Activated gamma-delta T cell treated with Interleukin-2 at 50 U/mL for 16 hours (primary cell): ENCODE measurements around the gene LGALS4.
"Not testable (repeated sequence)": the region's sequence is repeated elsewhere in the genome, so short reads cannot be mapped to it uniquely, and the experiment has no call there.

ENCODE experiments used
- DNase-seq: peaks from one replicate; pipeline ENCODE4 v3.0.0-alpha.2; 2020

LGALS4 gene

GRCh38 chr19:38817081-38817480 lies 4.3 kb upstream of the LGALS4 start:
- no peak for DNase-seq

GRCh38 chr19:38816131-38816750 lies 3.5 kb upstream of the LGALS4 start:
- no peak for DNase-seq

DNA sequence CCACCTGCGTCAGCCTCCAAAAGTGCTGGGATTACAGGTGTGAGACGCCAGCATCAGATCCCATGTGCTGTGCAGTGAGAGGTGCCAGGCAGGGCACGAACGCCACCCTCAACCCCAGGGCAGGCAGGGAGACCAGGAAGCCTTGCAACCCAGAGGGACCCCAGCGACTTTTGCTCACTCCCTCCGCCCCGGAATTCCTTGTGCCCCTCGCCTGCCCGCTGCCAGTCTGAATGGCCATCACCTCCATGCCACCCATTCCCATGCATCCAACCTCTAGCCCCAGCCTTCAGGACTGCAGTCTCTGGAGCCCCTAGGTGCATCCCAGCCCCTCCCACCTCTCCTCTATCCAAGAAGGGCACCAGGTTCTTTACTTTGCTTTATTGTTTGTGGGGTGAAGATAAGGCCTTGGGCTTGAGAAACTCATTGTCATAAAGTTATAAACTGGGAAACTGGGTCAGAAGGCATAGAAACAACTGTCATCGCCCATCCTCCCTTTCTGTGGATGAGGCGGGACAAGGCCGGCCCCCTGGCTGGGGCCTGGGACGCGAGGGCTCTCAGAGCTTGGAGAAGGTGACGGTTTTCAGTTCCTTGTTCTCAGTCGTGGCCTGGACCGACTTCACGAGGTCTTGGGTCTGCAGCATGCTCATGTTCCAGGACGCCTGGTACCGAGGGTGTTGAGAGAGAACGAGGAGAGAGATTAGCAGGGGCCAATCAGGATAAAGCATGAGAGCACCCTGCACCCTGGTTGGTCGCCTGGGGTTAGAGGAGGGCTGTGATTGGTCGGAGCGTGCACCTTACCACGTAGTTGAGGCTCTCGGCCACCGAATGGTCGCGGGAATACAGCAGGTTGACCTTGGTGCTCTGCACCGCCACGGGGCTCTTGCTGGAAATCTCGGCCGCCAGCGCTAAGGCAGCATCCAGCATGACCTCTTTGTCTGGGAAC lies 2.6 kb upstream of the LGALS4 start:
- no peak for DNase-seq

DNA sequence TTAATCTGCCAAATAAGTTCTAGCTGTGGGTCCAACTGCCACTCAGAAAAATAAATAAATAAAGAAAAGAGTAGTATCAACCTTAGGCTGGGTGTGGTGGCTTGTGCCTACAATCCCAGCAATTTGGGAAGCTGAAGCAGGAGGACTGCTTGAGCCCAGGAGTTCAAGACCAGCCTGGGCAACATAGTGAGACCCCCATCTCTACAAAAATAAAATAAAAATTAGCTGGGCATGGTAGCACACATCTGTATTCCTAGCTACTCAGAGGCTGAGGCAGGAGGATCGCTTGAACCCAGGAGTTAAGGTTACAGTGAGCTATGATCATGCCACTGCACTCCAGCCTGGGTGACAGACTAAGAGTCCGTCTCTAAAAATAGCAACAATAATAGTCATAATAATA lies 1.2 kb upstream of the LGALS4 start:
- DNase-seq, result not testable (repeated sequence)

DNA sequence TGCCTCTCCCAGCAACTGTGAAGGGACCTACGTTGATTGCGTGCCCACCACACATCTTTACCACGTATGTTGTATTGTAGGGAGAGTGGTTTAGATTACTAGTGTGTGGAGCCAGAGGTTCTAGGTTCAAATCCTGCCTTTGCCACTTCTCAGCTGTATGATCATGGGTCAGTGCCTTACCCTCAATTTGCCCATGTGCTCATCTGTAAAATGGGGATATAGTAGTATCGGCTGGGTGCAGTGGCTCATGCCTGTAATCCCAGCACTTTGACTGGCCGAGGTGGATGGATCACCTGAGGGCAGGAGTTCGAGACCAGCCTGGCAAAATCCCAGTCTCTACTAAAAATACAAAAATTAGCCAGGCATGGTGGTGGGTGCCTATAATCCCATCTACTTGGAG lies 578 bp upstream of the LGALS4 start:
- no peak for DNase-seq

DNA sequence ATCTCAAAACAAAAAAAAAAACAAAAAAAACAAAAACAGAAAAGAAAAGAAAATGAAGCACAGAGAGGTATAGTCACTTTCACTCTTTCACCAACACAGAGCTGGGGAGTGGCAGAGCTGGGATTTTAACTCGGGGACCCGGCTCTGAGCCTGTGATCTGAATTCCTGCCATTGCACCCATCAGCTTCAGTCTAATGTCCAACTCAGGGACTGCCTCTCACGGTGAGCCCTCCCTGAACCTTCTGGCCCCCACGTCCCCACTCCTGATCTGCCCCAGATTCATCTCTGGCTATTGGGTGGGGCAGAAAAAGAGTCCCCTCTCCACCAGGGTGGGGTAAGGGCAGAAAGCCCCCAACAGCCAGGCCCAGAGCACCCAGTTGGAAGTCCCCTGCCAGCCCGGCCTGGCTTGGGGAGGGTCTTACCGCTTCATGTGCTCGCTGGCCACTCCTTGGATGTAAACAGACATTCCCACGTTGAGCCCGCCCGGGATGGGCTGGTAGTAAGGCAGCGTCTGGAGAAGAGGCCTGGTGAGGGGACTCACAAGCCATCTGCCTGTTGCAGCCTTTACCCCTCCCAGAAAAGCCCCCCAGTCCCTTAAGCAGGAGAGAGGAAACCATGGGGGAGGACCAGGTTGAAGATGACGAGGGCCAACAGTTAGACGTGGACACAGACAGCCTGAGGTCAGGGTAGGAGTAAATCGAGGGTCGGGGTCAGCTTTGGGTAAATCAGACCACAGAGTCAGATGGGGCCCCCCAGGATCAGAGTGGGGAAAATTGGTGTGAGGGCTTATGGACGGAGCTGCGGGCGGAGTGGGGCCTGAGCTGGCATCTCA lies 520 bp downstream of the LGALS4 start:
- no peak for DNase-seq

DNA sequence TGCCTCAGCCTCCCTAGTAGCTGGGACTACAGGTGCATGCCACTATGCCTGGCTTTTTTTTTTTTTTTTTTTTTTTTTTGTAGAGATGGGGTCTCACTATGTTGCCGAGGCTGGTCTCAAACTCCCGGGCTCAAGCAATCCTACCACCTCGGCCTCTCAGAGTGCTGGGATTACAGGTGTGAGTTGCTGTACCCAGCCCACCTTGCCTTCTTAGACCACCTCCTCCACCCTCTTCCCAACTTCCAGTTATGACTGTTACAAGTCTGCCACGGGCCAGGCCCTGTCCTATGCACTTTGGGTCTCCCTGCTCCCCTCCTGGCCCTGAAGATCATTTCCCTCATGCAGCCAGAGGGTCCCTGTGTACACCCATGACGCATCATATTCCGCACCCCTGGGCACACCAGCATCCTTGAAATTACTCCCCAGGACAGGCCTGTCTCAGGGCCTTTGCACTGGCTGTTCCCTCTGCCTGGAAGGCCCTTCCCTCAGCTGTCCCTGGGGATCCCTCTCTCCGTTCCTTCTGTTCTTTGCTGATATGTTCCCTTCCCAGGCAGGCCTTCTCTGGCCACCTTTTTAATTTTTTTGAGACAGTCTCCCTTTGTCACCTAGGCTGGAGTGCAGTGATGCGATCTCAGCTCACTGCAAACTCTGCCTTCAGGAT lies 3.0 kb downstream of the LGALS4 start:
- DNase-seq, result no peak

- no peak for DNase-seq
Measured at GRCh38 chr19:38808741-38809140, 4.0 kb downstream of the LGALS4 start.

DNA sequence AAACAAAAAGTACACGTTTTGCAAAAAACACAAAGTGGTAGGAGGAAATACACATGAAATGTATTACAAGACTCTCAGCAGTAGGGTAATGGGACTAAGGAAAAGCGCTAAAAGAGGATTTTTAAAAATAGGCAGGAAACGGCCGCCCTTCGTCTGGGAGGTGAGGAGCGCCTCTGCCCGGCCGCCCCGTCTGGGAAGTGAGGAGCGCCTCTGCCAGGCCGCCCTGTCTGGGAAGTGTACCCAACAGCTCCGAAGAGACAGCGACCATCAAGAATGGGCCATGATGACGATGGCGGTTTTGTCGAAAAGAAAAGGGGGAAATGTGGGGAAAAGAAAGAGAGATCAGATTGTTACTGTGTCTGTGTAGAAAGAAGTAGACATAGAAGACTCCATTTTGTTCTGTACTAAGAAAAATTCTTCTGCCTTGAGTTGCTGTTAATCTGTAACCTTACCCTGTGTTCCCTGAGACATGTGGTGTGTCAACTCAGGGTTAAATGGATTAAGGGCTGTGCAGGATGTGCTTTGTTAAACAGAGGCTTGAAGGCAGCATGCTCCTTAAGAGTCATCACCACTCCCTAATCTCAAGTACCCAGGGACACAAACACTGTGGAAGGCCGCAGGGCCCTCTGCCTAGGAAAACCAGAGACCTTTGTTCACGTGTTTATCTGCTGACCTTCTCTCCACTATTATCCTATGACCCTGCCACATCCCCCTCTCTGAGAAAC lies 5.2 kb downstream of the LGALS4 start:
- DNase-seq, result not testable (repeated sequence)

DNA sequence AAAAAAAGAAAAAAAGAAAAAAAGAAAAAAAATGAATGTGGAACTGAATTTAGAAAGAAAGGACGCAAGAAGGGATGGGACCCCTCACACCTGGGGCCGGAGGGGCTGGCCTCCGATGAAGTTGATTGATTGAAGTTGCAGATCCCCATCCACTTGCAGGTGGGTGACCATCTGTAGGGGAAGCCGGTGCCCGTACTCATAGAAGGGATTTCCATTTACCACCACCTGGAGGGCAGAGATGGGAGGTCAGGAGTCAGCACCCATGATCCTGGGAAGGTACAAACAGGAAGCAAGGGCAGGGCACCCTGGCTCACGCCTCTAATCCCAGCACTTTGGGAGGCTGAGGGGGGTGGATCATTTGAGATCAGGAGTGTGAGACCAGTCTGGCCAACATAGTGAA lies 6.4 kb downstream of the LGALS4 start:
- DNase-seq, result no peak

DNA sequence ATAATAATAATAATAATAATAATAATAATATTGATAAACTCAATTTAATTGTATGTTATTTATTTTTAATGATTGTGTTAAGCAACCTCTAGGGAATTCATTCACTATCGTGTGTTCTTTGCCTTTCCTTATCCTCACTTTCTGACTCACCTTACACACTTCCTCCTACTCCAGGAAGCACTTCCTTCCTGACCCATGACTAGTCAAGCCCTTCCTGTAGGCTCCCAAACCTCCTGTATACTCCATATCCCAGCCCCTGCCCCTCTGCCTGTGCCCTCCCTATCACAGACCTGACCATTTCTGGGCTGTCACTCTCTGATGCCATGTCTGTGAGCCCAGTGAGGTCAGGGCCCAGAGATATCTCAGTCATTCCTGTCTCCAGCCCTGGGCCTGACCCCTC lies 7.6 kb downstream of the LGALS4 start:
- DNase-seq, result no peak

GRCh38 chr19:38803543-38803942 lies 9.2 kb downstream of the LGALS4 start:
- DNase-seq, result no peak

DNA sequence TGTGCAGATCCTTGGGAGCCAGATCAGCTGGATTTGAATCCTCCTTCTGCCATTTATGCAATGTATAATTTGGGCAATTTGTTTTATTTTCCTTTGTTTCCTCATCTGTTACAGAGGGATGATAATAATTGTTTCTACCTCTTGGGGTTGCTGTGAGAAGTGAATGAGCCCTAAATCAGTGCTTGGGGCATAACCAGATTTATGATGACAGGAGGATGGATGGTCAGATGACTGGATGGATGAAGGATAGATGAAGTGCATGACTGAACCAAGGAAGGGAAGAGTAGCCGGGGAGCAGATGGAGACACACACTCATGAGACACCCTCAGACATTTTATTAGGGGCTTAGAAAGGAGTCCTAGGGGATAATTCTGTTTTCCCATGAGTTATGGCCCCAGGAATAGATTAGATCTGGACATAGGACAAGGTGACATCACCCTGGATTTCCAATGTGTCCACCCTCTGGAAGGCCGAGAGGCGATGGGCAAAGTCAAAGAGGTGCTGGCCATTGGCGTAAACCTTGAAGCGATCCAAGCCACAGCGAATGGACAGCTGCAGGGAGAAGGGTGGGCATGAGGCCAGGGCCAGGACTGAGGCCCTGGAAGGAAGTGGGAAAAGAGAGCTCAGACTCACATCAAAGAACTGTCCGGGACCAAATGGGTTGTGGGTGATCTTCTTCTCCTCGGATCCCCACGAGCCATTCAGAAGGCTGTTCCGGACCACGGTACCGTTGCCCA lies 11.2 kb downstream of the LGALS4 start:
- no peak for DNase-seq

- no peak for DNase-seq
Measured at GRCh38 chr19:38800577-38801347, 12.0 kb downstream of the LGALS4 start.

- DNase-seq, result no peak
Measured at GRCh38 chr19:38799104-38799503, 13.6 kb downstream of the LGALS4 start.

GRCh38 chr19:38797781-38798180 lies 15.0 kb downstream of the LGALS4 start:
- not testable (repeated sequence) for DNase-seq

DNA sequence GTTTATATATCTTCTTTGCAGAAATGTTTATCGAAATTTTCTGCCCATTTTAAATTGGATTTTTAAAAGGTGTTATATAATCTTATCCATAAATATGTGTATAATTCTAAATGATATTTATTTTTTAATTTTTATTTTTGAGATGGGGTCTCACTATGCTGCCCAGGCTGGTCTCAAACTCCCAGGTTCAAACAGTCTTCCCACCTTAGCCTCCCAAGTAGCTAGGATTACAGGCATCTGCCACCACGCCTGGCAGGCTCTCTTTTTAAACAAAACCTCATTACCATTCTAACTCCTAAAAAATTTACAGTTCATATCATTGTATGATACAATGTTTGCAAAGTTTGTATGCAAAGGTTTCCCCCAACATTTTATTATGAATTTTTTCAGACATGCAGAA lies 16.6 kb downstream of the LGALS4 start:
- no peak for DNase-seq

GRCh38 chr19:38795549-38795948 lies 17.2 kb downstream of the LGALS4 start:
- no peak for DNase-seq

DNA sequence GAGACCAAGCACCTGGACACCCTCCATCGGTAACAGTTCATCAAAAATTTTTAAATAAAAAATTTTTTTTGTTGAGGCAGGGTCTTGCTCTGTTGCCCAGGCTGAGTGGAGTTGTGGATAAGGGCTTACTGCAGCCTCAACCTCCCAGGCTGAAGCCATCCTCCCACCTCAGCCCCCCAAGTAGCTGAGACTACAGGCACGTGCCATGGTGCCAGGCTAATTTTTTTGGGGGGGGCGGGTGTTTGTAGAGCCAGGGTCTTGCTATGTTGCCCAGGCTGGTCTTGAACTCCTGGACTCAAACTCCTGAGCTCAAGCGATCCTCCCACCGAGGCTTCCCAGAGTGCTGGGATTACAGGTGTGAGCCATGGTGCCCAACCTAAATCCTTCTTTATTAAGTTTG lies 19.1 kb downstream of the LGALS4 start:
- no peak for DNase-seq

- no peak for DNase-seq
Measured at GRCh38 chr19:38793177-38793576, 19.6 kb downstream of the LGALS4 start.
